ENCODE measurements around the gene PTP4A2. TPM values are rescaled to one million over a fixed set of nuclear protein-coding genes. Genes with fewer than 3 reads are reported as not detected.

Gene PTP4A2
- total and polyA plus RNA-seq, 2 of the 13 experiments (the other 11 are each of a cell fraction or from before 2014, with no cell fraction given): 173 to 225 TPM

DNA sequence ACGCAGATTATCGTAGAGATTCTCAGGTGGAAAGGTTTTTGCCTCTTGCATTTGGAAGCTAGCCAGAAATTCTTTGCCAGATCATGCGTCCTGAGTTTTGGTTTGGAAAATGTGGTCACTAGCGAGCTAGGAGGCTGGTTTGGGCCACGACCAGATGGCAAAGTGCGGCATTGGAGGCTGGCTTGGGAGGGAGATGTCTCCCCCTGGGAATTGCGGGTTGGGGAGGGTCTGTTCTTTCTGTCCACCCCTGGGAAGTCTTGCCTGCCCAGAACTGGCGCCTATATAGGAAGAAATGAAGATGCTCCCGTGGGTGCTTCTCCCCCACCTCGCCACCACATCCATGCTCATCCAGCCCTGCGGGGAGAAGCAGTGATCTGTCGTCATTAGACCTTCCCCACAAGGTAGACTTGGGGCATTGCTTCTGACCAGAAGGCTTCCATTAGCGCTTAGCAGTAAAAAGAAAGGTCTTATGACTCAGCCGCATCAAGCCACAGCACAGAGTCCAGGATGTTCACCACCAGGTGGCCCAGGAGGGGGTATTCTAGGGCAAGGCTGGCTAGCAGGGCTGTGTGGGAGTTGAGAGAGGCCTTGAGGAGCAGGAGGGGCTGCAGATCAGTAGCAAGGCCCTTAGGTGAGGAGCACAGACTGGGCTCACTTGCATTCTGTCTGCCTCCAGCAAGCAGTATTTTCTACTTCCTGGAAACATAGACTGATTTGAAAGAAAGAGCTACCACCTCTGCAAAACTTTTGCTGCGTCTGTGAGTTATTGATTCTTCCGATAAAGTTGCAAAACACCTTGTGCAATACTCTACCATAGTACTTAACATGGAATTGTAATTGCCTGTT is 1.5 kb upstream of the PTP4A2 start (continued):
- peak; percentile 76 for TF ChIP-seq RXRA (CRISPR knock-in tag; IDR thresholded peaks at IDR 0.05)
- TF ChIP-seq MEIS1 (CRISPR knock-in tag; IDR thresholded peaks at IDR 0.05; ENCODE audit: borderline replicate concordance): no peak; the same call in 1 of the 2 replicates
- TF ChIP-seq, protein P1, sequence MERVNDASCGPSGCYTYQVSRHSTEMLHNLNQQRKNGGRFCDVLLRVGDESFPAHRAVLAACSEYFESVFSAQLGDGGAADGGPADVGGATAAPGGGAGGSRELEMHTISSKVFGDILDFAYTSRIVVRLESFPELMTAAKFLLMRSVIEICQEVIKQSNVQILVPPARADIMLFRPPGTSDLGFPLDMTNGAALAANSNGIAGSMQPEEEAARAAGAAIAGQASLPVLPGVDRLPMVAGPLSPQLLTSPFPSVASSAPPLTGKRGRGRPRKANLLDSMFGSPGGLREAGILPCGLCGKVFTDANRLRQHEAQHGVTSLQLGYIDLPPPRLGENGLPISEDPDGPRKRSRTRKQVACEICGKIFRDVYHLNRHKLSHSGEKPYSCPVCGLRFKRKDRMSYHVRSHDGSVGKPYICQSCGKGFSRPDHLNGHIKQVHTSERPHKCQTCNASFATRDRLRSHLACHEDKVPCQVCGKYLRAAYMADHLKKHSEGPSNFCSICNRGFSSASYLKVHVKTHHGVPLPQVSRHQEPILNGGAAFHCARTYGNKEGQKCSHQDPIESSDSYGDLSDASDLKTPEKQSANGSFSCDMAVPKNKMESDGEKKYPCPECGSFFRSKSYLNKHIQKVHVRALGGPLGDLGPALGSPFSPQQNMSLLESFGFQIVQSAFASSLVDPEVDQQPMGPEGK (CRISPR knock-in tag; IDR thresholded peaks at IDR 0.05): peak; percentile 68
- TF ChIP-seq, protein P2, sequence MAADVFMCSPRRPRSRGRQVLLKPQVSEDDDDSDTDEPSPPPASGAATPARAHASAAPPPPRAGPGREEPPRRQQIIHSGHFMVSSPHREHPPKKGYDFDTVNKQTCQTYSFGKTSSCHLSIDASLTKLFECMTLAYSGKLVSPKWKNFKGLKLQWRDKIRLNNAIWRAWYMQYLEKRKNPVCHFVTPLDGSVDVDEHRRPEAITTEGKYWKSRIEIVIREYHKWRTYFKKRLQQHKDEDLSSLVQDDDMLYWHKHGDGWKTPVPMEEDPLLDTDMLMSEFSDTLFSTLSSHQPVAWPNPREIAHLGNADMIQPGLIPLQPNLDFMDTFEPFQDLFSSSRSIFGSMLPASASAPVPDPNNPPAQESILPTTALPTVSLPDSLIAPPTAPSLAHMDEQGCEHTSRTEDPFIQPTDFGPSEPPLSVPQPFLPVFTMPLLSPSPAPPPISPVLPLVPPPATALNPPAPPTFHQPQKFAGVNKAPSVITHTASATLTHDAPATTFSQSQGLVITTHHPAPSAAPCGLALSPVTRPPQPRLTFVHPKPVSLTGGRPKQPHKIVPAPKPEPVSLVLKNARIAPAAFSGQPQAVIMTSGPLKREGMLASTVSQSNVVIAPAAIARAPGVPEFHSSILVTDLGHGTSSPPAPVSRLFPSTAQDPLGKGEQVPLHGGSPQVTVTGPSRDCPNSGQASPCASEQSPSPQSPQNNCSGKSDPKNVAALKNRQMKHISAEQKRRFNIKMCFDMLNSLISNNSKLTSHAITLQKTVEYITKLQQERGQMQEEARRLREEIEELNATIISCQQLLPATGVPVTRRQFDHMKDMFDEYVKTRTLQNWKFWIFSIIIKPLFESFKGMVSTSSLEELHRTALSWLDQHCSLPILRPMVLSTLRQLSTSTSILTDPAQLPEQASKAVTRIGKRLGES (CRISPR knock-in tag; IDR thresholded peaks at IDR 0.05; ENCODE audit: borderline replicate concordance): no peak
- TF ChIP-seq, protein P3, sequence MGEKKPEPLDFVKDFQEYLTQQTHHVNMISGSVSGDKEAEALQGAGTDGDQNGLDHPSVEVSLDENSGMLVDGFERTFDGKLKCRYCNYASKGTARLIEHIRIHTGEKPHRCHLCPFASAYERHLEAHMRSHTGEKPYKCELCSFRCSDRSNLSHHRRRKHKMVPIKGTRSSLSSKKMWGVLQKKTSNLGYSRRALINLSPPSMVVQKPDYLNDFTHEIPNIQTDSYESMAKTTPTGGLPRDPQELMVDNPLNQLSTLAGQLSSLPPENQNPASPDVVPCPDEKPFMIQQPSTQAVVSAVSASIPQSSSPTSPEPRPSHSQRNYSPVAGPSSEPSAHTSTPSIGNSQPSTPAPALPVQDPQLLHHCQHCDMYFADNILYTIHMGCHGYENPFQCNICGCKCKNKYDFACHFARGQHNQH (CRISPR knock-in tag; IDR thresholded peaks at IDR 0.05): peak; percentile 58; the same call in 1 of the 2 replicates
- no peak for TF ChIP-seq ZNF572 (CRISPR knock-in tag; IDR thresholded peaks at IDR 0.05)
- no peak for TF ChIP-seq NFIC (IDR thresholded peaks at IDR 0.05; ENCODE audit: low read length)
- TF ChIP-seq ZNF510 (CRISPR knock-in tag; IDR thresholded peaks at IDR 0.05; ENCODE audit: low read depth): no peak
- peak; percentile 31 for TF ChIP-seq TBL1XR1 (IDR thresholded peaks at IDR 0.05; ENCODE audit: borderline replicate concordance, low read length, partially characterized antibody)
- TF ChIP-seq NONO (IDR thresholded peaks at IDR 0.05): no peak
- TF ChIP-seq NONO (CRISPR knock-in tag; conservative IDR thresholded peaks at IDR 0.05): 0 out of 2 replicates have a peak, but pooled peaks have one; percentile 38
- TF ChIP-seq, protein P4, sequence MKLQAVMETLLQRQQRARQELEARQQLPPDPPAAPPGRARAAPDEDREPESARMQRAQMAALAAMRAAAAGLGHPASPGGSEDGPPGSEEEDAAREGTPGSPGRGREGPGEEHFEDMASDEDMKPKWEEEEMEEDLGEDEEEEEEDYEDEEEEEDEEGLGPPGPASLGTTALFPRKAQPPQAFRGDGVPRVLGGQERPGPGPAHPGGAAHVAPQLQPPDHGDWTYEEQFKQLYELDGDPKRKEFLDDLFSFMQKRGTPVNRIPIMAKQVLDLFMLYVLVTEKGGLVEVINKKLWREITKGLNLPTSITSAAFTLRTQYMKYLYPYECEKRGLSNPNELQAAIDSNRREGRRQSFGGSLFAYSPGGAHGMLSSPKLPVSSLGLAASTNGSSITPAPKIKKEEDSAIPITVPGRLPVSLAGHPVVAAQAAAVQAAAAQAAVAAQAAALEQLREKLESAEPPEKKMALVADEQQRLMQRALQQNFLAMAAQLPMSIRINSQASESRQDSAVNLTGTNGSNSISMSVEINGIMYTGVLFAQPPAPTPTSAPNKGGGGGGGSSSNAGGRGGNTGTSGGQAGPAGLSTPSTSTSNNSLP (IDR thresholded peaks at IDR 0.05; ENCODE audit: low read depth, low read length): peak; percentile 69
- no peak for TF ChIP-seq SOX6 (IDR thresholded peaks at IDR 0.05)
- TF ChIP-seq SOX6 (CRISPR knock-in tag; IDR thresholded peaks at IDR 0.05): peak; percentile 78
- TF ChIP-seq, protein P5, sequence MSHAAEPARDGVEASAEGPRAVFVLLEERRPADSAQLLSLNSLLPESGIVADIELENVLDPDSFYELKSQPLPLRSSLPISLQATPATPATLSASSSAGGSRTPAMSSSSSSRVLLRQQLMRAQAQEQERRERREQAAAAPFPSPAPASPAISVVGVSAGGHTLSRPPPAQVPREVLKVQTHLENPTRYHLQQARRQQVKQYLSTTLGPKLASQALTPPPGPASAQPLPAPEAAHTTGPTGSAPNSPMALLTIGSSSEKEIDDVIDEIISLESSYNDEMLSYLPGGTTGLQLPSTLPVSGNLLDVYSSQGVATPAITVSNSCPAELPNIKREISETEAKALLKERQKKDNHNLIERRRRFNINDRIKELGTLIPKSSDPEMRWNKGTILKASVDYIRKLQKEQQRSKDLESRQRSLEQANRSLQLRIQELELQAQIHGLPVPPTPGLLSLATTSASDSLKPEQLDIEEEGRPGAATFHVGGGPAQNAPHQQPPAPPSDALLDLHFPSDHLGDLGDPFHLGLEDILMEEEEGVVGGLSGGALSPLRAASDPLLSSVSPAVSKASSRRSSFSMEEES (CRISPR knock-in tag; IDR thresholded peaks at IDR 0.05): peak; percentile 66; the same call in 1 of the 2 replicates
- TF ChIP-seq, protein P6, sequence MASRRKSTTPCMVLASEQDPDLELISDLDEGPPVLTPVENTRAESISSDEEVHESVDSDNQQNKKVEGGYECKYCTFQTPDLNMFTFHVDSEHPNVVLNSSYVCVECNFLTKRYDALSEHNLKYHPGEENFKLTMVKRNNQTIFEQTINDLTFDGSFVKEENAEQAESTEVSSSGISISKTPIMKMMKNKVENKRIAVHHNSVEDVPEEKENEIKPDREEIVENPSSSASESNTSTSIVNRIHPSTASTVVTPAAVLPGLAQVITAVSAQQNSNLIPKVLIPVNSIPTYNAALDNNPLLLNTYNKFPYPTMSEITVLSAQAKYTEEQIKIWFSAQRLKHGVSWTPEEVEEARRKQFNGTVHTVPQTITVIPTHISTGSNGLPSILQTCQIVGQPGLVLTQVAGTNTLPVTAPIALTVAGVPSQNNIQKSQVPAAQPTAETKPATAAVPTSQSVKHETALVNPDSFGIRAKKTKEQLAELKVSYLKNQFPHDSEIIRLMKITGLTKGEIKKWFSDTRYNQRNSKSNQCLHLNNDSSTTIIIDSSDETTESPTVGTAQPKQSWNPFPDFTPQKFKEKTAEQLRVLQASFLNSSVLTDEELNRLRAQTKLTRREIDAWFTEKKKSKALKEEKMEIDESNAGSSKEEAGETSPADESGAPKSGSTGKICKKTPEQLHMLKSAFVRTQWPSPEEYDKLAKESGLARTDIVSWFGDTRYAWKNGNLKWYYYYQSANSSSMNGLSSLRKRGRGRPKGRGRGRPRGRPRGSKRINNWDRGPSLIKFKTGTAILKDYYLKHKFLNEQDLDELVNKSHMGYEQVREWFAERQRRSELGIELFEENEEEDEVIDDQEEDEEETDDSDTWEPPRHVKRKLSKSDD (CRISPR knock-in tag; IDR thresholded peaks at IDR 0.05; ENCODE audit: low read depth): peak; percentile 72; the same call in 1 of the 2 replicates

All from HepG2 (cell line).